NCI-H446 (cell line): ENCODE measurements around the gene MEGF10.
"Not testable (repeated sequence)": the region's sequence is repeated elsewhere in the genome, so short reads cannot be mapped to it uniquely, and the experiment has no call there.

Source experiments
- DNase-seq, 2 experiments: peaks; one replicate each; lab custom pipeline; 2025; lab: John Stamatoyannopoulos, UW

Gene MEGF10

DNA sequence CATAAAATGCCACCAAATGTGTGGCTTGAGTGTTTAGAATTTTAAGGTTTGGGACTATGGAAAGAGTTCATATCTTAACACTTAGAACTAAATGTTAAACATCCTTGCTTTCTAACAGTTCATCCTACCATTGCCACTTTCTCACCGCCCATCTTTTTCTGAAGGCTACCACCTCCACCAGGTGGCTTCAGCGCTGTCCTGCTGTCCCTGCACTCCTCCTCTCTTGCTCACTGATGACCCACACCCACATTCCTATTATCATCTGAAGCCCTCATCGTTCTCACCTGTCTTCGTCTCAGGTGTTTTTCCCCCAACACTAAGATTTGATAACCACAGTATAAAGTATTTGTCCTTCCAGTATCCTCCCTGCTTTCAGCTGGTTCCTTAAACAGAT is 7.4 kb downstream of the MEGF10 start:
- no peak for DNase-seq

GRCh38 chr5:127298656-127299055 is 8.1 kb downstream of the MEGF10 start:
- DNase-seq: no peak

DNA sequence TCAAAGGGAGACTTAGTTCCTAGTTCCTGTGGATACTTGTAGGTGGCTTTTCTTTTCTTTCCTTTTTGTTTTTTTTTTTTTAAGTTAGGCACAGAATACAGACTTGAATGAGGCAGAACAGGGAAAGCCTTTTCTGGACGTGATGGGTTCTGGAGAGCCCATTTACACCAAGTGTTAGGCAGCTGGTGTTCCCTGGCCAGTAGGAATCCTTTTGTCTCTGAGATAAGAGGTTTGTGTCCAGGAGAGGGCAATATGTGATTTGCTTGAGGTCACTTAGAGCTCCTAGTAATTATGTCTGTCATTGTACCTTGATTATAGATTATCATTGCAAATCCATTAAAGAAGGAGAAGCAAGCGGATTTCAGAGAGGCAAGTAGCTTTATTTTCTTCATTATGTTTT is 9.1 kb downstream of the MEGF10 start:
- DNase-seq: no peak

- DNase-seq: no peak
Measured at GRCh38 chr5:127302509-127302908, 11.9 kb downstream of the MEGF10 start.

- no peak for DNase-seq
Measured at GRCh38 chr5:127303404-127303803, 12.8 kb downstream of the MEGF10 start.

GRCh38 chr5:127305493-127305892 is 14.9 kb downstream of the MEGF10 start:
- peak in 1 of 2 experiments; percentile 8 for DNase-seq

DNA sequence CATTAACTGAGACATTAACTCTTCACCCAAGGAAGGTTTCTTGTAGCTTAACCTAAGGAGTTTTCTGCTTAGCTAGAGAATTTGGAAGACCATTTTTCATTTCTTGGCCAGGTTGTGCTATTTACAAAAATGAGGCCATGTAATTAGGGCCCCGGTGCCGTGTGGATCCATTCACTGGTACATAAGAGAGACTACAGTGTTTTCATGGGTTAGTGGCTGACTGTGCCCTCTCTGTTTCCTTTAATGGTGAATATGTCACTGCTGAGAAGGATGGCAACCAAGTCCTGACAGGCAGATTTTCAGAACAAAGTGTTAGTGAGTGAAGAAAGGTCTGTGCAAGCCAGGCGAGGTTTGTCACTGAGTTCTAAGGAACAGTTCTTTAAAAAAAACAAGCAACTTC is 15.4 kb downstream of the MEGF10 start:
- no peak for DNase-seq

DNA sequence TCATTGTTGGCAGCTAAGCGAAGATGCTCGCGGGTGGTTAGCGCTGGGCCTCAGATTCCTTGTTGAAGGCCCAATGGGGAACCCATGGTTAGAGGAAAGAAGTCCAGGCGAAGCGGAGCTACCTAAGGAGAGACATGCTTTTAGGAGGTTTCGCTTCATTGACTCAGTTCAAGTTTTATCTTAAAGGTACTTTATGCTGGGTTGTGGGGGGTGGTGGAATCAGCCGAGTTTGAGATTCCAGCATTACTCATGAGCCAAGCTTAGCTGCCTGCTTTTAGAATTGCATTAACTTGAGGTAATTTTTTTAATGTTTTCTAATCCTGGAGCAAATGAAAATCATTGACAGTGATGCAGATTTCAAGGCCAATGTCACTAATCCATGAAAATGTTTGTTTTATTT is 16.1 kb downstream of the MEGF10 start:
- no peak for DNase-seq

- DNase-seq: no peak
Measured at GRCh38 chr5:127307868-127308267, 17.3 kb downstream of the MEGF10 start.

GRCh38 chr5:127308325-127308724 is 17.7 kb downstream of the MEGF10 start:
- not testable (repeated sequence) for DNase-seq

DNA sequence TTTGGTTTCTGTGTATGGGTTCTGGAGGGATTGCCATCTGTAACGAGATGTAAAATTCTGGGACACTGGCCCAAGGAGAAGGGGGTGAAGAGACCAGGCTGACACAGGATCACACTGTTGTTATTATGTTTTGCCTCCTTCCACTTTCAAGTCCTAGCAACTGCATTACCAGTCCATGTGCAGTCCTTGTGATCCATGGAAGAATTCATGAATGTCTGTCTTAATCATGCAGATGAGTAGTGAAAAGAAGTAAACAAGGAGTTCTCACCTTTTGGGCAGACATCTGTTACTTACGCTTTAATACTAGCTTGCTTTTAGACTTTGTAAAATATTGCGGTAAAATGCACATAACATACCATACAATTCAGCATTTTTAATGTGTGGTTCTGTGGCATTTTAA is 18.3 kb downstream of the MEGF10 start:
- DNase-seq: no peak

DNA sequence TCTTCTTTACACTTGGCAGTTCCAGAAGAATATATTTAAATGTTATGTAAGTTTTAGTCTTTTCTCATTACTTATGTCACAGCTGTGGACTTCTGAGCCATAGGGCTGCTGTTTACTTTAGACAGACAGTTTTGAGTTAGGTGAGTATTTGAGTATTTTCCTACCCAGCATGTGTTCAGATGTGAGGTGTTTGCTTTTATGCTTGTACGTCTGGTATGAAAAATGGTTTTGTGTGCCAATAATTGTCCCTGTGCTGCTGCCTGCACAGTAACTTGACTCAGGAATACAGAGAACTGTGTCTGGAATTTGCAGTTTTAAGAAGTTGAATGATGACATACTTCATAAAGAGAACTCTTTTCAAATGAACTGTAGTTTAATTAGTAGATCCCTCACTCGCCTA is 20.8 kb downstream of the MEGF10 start:
- no peak for DNase-seq

DNA sequence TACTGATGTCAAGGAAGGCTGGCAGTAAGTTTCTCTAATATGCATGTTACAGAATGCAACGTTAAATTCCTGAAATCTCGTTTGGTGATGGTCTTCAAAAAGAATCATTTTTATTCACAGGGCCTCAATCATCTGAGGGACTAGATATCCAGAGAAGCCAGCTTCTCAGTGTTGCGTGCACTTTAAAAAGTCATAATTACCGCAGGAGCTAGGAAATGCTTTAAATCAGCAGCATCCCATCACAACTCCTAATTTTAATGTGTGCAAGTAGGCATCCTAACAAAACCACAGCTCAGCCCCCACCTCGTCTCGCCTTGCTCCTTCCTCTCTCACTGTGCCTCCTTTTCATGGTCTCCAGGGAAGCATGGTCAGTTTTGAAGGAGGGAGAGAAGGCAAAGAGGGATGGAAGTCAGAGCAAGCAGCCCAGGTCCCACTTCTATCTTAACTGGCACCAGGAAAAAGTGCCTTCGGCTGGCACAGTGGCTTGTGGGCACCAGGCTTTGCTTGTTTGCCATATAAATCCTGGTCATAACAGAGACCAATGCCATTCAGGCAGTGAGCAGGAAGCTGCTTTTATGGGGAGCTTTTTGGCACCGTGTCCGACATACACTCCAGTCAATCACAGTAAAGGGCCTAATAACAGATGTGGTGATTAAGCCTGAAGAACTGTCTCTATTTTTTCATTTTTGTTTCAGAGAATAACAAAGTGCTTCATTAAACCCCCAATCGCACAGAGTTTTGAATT is 21.4 kb downstream of the MEGF10 start:
- DNase-seq: peak in 1 of 2 experiments; percentile 4

GRCh38 chr5:127313379-127313778 is 22.8 kb downstream of the MEGF10 start:
- DNase-seq: no peak

DNA sequence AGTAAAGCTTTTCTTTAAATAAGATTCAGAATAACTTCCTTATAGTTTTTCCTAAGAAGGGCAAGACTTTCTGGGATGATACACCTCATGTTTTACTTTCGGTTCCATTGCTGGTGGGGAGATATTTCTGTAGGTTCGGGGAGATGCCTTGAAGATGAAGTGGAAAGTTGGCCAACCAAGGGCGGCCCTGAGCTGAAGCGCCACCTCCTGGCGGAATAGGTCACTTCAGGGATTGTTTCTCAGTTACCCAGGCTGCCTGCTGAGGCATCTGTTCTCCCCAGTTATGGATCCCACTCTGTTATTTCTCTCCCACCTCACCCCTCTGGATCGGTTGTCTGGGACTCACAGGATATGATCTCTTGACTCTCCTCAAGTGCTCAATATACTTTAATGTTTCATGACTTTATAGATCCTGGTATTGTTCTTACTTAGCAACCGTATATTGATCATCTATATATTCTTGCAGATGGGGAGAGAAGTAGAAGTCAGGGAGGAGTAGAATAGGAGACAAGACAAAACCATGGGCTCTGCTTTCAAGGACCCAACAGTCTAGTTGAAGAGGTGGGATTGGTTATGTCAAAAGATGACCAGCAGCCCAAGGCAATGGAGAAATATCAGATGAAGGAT is 23.4 kb downstream of the MEGF10 start:
- DNase-seq: peak in 1 of 2 experiments; percentile 46

DNA sequence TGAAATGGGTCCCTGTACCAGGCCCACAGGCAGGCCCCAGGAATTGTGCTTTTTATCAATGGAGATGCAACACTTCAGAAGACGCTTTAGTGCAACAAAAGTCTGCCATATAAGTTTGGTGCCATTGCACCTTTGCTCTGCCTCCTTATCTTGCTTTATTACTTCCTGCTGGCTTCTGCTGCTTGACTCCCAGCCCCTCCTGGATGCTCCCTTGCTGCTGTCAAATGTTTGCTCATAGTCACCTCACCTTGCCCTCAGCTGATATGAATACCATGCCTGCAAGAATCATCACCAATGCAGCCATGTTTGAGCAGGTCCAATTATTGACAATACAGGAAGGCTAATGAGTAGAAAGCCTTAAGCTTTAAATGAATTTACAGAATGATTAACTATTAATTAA is 25.4 kb downstream of the MEGF10 start:
- no peak for DNase-seq

DNA sequence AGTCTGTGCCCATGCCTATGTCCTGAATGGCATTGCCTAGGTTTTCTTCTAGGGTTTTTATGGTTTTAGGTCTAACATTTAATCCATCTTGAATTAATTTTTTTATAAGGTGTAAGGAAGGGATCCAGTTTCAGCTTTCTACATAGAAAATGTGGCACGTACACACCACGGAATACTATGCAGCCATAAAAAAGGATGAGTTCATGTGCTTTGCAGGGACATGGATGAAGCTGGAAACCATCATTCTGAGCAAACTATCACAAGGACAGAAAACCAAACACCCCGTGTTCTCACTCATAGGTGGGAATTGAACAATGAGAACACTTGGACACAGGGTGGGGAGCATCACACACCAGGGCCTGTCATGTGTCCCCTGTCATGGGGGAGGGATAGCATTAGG is 26.8 kb downstream of the MEGF10 start:
- DNase-seq: not testable (repeated sequence)

DNA sequence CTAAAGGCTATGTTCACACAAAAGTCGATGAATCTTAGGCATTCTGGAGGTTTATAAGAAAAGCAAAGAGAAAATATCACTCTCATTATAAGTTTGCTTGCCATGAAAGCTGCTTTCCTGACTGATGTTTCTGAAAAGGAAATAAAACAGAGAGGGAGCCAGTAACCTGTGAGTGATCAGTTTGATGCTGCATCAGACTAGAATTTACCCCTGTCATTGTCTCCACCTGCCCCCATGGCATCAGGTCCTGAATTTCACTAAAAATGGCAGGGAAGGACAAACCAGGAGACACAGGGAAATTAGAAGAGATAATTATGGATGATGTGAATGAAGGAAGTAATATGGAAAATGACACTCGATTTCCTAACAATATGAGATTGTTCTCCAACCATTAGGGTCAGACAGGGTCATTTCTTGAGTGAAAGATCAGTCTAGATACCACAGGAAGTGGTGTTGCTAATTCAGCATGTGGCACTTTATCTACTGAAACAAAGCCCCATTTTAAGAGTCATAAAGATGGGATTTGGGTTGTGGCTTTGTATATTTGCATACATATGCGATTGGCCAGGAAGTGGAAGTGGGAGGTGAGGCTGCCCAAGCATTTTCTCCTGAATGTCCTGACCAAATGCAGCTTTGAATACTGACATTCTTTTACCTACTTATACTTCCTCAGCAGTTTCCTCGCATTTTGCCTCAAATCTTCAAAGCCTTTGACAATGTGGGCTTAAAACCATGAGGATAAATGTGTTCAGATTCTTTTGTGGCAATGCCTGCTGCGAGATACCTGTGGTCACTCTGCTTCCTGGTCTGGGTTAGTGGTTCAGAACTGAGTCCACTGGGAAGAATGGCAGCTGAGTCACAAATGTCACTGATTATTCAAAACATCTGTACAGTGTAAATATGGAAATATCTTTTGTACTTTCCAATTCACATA is 29.7 kb downstream of the MEGF10 start:
- DNase-seq: no peak

GRCh38 chr5:127321465-127321864 is 30.9 kb downstream of the MEGF10 start:
- DNase-seq: no peak

- no peak for DNase-seq
Measured at GRCh38 chr5:127322403-127322802, 31.8 kb downstream of the MEGF10 start.

DNA sequence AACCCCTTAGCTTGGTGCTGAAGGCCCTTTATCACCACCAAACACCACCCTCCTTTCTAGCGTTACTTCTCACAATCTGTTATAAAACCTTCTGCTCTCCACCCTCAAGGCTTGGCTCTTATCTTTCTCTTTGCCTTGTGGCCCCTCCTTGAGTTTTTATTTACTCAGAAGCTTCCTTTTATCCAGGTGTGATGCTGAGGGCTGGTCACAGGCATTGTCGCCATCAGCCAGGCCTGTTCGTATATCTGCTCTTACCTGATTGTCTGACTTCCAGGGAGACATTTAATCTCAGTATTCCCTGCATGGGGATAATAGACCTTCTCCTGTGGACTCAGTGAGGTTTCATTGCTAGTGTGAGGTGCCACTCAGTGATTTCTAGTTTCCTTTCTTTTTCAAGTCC is 34.2 kb downstream of the MEGF10 start:
- DNase-seq: no peak

DNA sequence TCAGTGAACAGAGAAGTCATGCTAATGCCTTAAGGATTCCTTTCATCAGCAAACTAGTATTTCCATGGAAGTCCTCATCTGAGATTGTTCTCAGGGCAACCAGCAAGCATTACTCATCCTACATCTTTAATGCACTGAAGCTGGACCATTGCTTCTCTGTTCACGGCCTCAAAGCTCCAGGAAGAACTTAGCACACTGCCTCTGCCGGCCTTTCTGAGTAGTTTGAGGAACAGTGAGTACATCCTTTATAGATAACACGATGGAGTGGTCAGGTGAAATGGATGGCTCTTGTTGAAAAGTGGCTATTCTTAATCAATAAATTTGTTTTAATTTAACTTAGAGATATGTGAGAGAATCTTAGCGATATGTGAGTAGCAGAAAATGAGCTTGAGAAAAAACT is 35.8 kb downstream of the MEGF10 start:
- no peak for DNase-seq
